Sigmoid colon (tissue), 4 donors: ENCODE data around the gene CTNNAL1.

Experiments used
- EP300 ChIP-seq, 4 donors: sonication (generic); formaldehyde crosslinking; IDR thresholded peaks; one replicate each; pipeline ENCODE4 v1.6.1; 2017; ENCODE audit warnings: antibody characterized with exemption in 4 of 4
- POLR2A ChIP-seq, 2 donors: fragments of 450-650 bp; IDR thresholded peaks; one replicate each; pipeline ENCODE4 v1.6.1; 2016; ENCODE audit warnings: antibody characterized with exemption in 2 of 2, mild to moderate bottlenecking in 2 of 2, moderate library complexity in 2 of 2
- POLR2AphosphoS5 ChIP-seq, 4 donors: sonication (generic); formaldehyde crosslinking; IDR thresholded peaks; one replicate each; pipeline ENCODE4 v1.6.1; 2017; ENCODE audit warnings: antibody characterized with exemption in 4 of 4
- TF ChIP-seq, protein P1 (sequence below), 4 experiments: fragments of 450-650 bp in 3 of 4; fragments of 200-600 bp in 1 of 4; IDR thresholded peaks; one replicate each; pipeline ENCODE4 v1.5.1; 2016 to 2019; ENCODE audit warnings: antibody characterized with exemption in 4 of 4, mild to moderate bottlenecking in 3 of 4, moderate library complexity in 2 of 4

DNA sequence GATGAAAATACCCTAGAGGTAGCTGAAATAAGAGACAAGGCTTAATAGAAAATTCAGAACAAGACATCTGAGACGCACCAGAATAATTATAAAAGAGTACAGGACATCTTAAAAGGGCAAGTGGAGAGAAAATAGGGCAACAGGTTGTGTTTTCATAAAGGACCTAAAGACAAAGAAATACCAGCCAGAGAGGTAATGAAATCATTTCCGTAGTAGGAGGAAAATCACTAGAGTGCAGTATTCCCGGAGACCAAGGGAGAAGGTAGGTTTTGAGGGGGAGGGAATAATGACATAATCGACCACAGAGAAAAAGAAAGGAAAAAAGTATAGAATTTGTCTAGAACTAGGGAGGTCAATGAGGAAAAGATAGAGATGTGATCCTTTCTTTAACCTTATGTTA is 26.2 kb upstream of the CTNNAL1 start:
- TF ChIP-seq POLR2AphosphoS5 (IDR thresholded peaks at IDR 0.05) (no peak), POLR2A (IDR thresholded peaks at IDR 0.05) (no peak), EP300 (IDR thresholded peaks at IDR 0.05) (no peak)
- TF ChIP-seq, protein P1, sequence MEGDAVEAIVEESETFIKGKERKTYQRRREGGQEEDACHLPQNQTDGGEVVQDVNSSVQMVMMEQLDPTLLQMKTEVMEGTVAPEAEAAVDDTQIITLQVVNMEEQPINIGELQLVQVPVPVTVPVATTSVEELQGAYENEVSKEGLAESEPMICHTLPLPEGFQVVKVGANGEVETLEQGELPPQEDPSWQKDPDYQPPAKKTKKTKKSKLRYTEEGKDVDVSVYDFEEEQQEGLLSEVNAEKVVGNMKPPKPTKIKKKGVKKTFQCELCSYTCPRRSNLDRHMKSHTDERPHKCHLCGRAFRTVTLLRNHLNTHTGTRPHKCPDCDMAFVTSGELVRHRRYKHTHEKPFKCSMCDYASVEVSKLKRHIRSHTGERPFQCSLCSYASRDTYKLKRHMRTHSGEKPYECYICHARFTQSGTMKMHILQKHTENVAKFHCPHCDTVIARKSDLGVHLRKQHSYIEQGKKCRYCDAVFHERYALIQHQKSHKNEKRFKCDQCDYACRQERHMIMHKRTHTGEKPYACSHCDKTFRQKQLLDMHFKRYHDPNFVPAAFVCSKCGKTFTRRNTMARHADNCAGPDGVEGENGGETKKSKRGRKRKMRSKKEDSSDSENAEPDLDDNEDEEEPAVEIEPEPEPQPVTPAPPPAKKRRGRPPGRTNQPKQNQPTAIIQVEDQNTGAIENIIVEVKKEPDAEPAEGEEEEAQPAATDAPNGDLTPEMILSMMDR (IDR thresholded peaks at IDR 0.05), result no peak
